Spinal cord (tissue), 10 donors: ENCODE results near the gene SLC26A1. TPM values are rescaled to one million over a fixed set of nuclear protein-coding genes. Genes with fewer than 3 reads are reported as not detected.
A peak's percentile ranks its signal among the peaks of the same experiment; 100 is the strongest.

ENCODE experiments used
- DNase-seq, 6 donors: peaks; one replicate each; pipeline versions ENCODE4 v3.0.0 to v3.0.0-alpha.2; 2013 to 2015; ENCODE audit warnings: low spot score in 6 of 6, low read depth in 4 of 6
- H3K27ac ChIP-seq: one replicate; pipeline ENCODE4 v1.5.1; 2013; ENCODE audit warnings: low read depth, low read length, control low read depth
- H3K27me3 ChIP-seq: one replicate; pipeline ENCODE4 v1.6.1; 2013; ENCODE audit warnings: low read length; ENCODE audit not compliant: control insufficient read depth, insufficient read depth
- H3K36me3 ChIP-seq: one replicate; pipeline ENCODE4 v1.6.1; 2013; ENCODE audit warnings: low read length; ENCODE audit not compliant: control insufficient read depth, insufficient read depth
- H3K4me1 ChIP-seq: one replicate; pipeline ENCODE4 v1.6.1; 2013; ENCODE audit warnings: low read length; ENCODE audit not compliant: control insufficient read depth, insufficient read depth
- H3K4me3 ChIP-seq: one replicate; pipeline ENCODE4 v1.5.1; 2013; ENCODE audit warnings: low read depth, low read length, control low read depth
- H3K9me3 ChIP-seq: one replicate; pipeline ENCODE4 v1.6.1; 2013; ENCODE audit warnings: low read length; ENCODE audit not compliant: control insufficient read depth, insufficient read depth
- WGBS: methylation state at CpG from one replicate; pipeline ENCODE4 v1.1.5; 2013; ENCODE audit warnings: missing lambda C conversion rate; ENCODE audit not compliant: insufficient coverage; 5-methylcytosine and 5-hydroxymethylcytosine counted together
- polyA plus RNA-seq, 2 donors: library from polyadenylated mRNA; unstranded; fragments of 120-200 nt; gene quantifications; one replicate each; pipeline ENCODE4 v1.2.1, GENCODE V29; 2013; ENCODE audit not compliant: insufficient read length in 2 of 2
- total RNA-seq, 2 donors: library from RNA; depleted of rRNA in 1 of 2; stranded (reverse); fragments of 120-200 nt in 1 of 2; fragments of >200 nt in 1 of 2; gene quantifications; one replicate each; pipeline versions ENCODE4 v1.2.3 to v1.2.4, GENCODE V29; 2013 to 2014
- donor health status: healthy.

The SLC26A1 gene
- total and polyA plus RNA-seq, 4 donors, result 0.79 to 9.5 (median 5.2) TPM

- Histone ChIP-seq H3K36me3 (peaks cover 91% of the 10 kb centered on the region), H3K27me3 (no peaks in the 10 kb centered on the region), H3K4me3 (no peak overlapping the region), H3K27ac (no peak overlapping the region), H3K9me3 (no peaks in the 10 kb centered on the region), H3K4me1 (no peaks in the 10 kb centered on the region)
- 93% methylated on average over 11 of the region's 17 CpGs for WGBS
- DNase-seq, result no peak
Observed at GRCh38 chr4:954211-955020, 38.8 kb downstream of the SLC26A1 start.

- Histone ChIP-seq H3K27ac (no peak overlapping the region), H3K36me3 (peaks cover 88% of the 10 kb centered on the region), H3K4me3 (no peak overlapping the region), H3K27me3 (no peaks in the 10 kb centered on the region), H3K9me3 (no peaks in the 10 kb centered on the region), H3K4me1 (no peaks in the 10 kb centered on the region)
- WGBS, result 99% methylated on average over 9 of the region's 13 CpGs
- peak in 1 of 6 donors; percentile 0 for DNase-seq
Observed at GRCh38 chr4:953574-953915, 39.7 kb downstream of the SLC26A1 start.

GRCh38 chr4:952881-953573 lies 40.2 kb downstream of the SLC26A1 start:
- Histone ChIP-seq H3K4me3 (no peak overlapping the region), H3K36me3 (peaks cover 88% of the 10 kb centered on the region), H3K27me3 (no peaks in the 10 kb centered on the region), H3K4me1 (peaks cover 4% of the 10 kb centered on the region), H3K27ac (no peak overlapping the region), H3K9me3 (no peaks in the 10 kb centered on the region)
- WGBS, result 96% methylated on average over 28 of the region's 28 CpGs
- DNase-seq, result no peak

DNA sequence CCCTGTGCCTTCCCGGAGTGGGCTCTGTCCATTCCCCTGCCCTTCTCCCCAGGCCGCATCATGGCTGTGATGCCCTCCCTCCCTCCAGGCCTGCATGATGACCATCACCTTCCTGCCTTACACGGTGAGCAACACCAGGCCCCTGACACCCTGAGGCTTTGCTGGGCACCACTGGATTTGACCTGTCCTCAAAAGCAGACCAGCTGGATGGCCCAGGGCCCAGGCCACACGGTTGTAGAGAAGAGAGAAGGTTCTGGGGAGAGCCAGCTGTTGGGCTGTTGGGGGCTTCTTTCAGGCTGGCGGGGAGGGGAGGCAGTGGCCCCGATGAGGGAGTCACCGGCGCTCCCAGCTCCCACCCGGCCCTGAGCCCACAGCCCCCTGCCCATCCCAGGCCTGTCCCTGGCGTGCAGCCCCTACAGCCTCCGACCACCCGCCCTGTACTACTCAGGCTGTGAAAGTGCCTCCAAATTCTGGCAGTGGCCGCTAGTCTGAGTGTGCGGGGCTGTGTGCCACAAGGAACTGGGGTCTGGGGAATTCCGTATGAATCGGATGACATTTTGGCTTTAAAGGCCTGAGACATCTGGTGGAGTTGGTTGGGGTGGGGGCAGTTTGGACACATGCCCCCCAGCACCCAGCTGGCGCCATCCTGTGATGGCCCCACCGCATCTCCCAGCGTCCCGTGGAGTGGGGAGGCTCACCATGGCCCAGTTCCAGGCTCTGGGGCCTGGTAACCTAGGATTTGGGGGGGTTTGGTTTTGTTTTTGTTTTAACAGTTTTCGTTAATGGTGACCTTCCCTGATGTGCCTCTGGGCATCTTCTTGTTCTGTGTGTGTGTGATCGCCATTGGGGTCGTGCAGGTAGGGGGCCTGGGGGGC lies 41.4 kb downstream of the SLC26A1 start:
- Histone ChIP-seq H3K4me3 (no peak overlapping the region), H3K4me1 (peaks cover 8% of the 10 kb centered on the region), H3K9me3 (no peaks in the 10 kb centered on the region), H3K27ac (no peak overlapping the region), H3K27me3 (no peaks in the 10 kb centered on the region), H3K36me3 (peaks cover 88% of the 10 kb centered on the region)
- 86% methylated on average over 23 of the region's 23 CpGs for WGBS
- DNase-seq, result peak in 1 of 6 donors; percentile 0

DNA sequence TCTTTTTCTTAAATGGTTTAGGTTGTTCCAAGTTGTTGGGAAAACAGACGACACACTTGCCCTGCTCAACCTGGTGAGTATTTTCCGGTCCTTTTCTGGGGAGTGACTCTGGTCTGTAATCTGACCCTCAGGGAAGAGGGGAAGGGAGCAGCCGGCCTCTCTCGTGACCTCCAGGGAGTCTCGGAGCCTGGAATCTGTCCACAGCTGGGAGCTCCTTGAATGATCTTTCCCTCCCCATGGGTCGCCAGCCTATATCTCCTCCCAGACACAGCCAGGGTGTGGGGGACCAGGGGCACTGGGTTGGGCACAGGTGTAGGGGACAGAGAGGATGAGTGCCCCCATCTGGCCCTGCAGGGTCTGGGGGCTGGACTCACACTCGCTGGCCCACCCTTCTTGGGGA lies 42.0 kb downstream of the SLC26A1 start:
- DNase-seq, result no peak
- H3K27ac ChIP-seq, result no peak overlapping the region
- no peaks in the 10 kb centered on the region for H3K9me3 ChIP-seq
- peaks cover 83% of the 10 kb centered on the region for H3K36me3 ChIP-seq
- H3K4me3 ChIP-seq, result no peak overlapping the region
- WGBS, result 58% methylated on average over 4 of the region's 7 CpGs
- H3K27me3 ChIP-seq, result no peaks in the 10 kb centered on the region
- H3K4me1 ChIP-seq, result peaks cover 13% of the 10 kb centered on the region

GRCh38 chr4:950136-951020 lies 42.8 kb downstream of the SLC26A1 start:
- H3K4me1 ChIP-seq, result peaks cover 21% of the 10 kb centered on the region
- no peaks in the 10 kb centered on the region for H3K9me3 ChIP-seq
- H3K27ac ChIP-seq, result no peak overlapping the region
- H3K4me3 ChIP-seq, result no peak overlapping the region
- WGBS, result 89% methylated on average over 26 of the region's 30 CpGs
- H3K36me3 ChIP-seq, result peaks cover 78% of the 10 kb centered on the region
- no peaks in the 10 kb centered on the region for H3K27me3 ChIP-seq
- DNase-seq, result no peak

- no peak overlapping the region for H3K27ac ChIP-seq
- DNase-seq, result no peak
- H3K4me1 ChIP-seq, result peaks cover 27% of the 10 kb centered on the region
- no peaks in the 10 kb centered on the region for H3K27me3 ChIP-seq
- no peaks in the 10 kb centered on the region for H3K9me3 ChIP-seq
- H3K4me3 ChIP-seq, result no peak overlapping the region
- WGBS, result 85% methylated on average over 18 of the region's 20 CpGs
- H3K36me3 ChIP-seq, result peaks cover 78% of the 10 kb centered on the region
Observed at GRCh38 chr4:949656-950055, 43.5 kb downstream of the SLC26A1 start.

- no peaks in the 10 kb centered on the region for H3K9me3 ChIP-seq
- no peak for DNase-seq
- no peaks in the 10 kb centered on the region for H3K27me3 ChIP-seq
- 85% methylated on average over 13 of the region's 13 CpGs for WGBS
- H3K27ac ChIP-seq, result no peak overlapping the region
- peaks cover 73% of the 10 kb centered on the region for H3K36me3 ChIP-seq
- H3K4me3 ChIP-seq, result no peak overlapping the region
- H3K4me1 ChIP-seq, result peaks cover 27% of the 10 kb centered on the region
Observed at GRCh38 chr4:948936-949300, 44.3 kb downstream of the SLC26A1 start.
